K562 (cell line): ENCODE measurements around the gene CPED1. TPM values are rescaled to one million over a fixed set of nuclear protein-coding genes. Genes with fewer than 3 reads are reported as not detected.

Experiments
- ARID1B ChIP-seq: fragments of 450-650 bp; IDR thresholded peaks from 2 replicates; pipeline ENCODE4 v1.6.1; 2016; ENCODE audit warnings: antibody characterized with exemption, mild to moderate bottlenecking, inconsistent platforms
- ATF3 ChIP-seq, 2 experiments: fragments of 450-650 bp in 1 of 2; sonication (generic) in 1 of 2; formaldehyde crosslinking in 1 of 2; IDR thresholded peaks in 1 of 2; conservative IDR thresholded peaks in 1 of 2; 2 replicates each; pipeline versions ENCODE4 v1.6.1 to v1.8.1; 2016 to 2023; ENCODE audit warnings: mild to moderate bottlenecking in 2 of 2, moderate library complexity in 2 of 2, inconsistent platforms in 1 of 2, missing genetic modification reagents in 1 of 2
- CREM ChIP-seq: IDR thresholded peaks from 2 replicates; pipeline ENCODE4 v1.6.1; 2014; ENCODE audit warnings: antibody characterized with exemption, low read depth
- CTCF ChIP-seq, 3 experiments: IDR thresholded peaks in 2 of 3; conservative IDR thresholded peaks in 1 of 3; 2 replicates each; pipeline ENCODE4 v1.5.1; 2011 to 2012; ENCODE audit warnings: low read length in 3 of 3, mild to moderate bottlenecking in 3 of 3, control low read depth in 2 of 3, improper control_type of control experiment in 1 of 3, inconsistent platforms in 1 of 3, low read depth in 1 of 3, mixed read lengths in 1 of 3, moderate library complexity in 1 of 3; ENCODE audit not compliant: insufficient read depth in 2 of 3
- CTCFL ChIP-seq: IDR thresholded peaks from 2 replicates; pipeline ENCODE4 v1.6.1; 2011; ENCODE audit warnings: borderline replicate concordance, low read depth, mild to moderate bottlenecking, moderate library complexity, low read length; ENCODE audit not compliant: insufficient read depth, poor library complexity, severe bottlenecking
- E2F4 ChIP-seq: sonication (generic); formaldehyde crosslinking; IDR thresholded peaks from 2 replicates; pipeline ENCODE4 v1.8.0; 2022; ENCODE audit warnings: mild to moderate bottlenecking, low read depth, missing genetic modification reagents
- ELK1 ChIP-seq: sonication (generic); formaldehyde crosslinking; IDR thresholded peaks from 2 replicates; pipeline ENCODE4 v1.8.1; 2022; ENCODE audit warnings: missing genetic modification reagents
- EP400 ChIP-seq: fragments of 450-650 bp; IDR thresholded peaks from 2 replicates; pipeline ENCODE4 v1.6.1; 2017; ENCODE audit warnings: antibody characterized with exemption, mild to moderate bottlenecking, moderate library complexity
- KAT7 ChIP-seq: sonication (generic); formaldehyde crosslinking; IDR thresholded peaks from 2 replicates; pipeline ENCODE4 v1.8.0; 2022; ENCODE audit warnings: missing genetic modification reagents, mild to moderate bottlenecking, borderline replicate concordance
- NEUROD1 ChIP-seq: fragments of 150-350 bp; IDR thresholded peaks from 2 replicates; pipeline ENCODE4 v1.6.1; 2014; ENCODE audit warnings: borderline replicate concordance, low read length, low read depth; ENCODE audit not compliant: partially characterized antibody
- NFE2 ChIP-seq: IDR thresholded peaks from 2 replicates; pipeline ENCODE4 v1.6.1; 2014; ENCODE audit warnings: antibody characterized with exemption, low read depth
- NONO ChIP-seq, 2 experiments: fragments of 200-400 bp in 1 of 2; fragments of 450-650 bp in 1 of 2; formaldehyde crosslinking in 1 of 2; IDR thresholded peaks; 2 replicates each; pipeline ENCODE4 v1.6.1; 2017; ENCODE audit warnings: low read depth in 2 of 2, mild to moderate bottlenecking in 2 of 2, moderate library complexity in 2 of 2, low read length in 1 of 2
- NR3C1 ChIP-seq: sonication (generic); formaldehyde crosslinking; IDR thresholded peaks from 2 replicates; pipeline ENCODE4 v1.8.1; 2022; ENCODE audit warnings: missing genetic modification reagents
- PKNOX1 ChIP-seq: fragments of 450-650 bp; IDR thresholded peaks from 2 replicates; pipeline ENCODE4 v1.6.1; 2016
- TCF3 ChIP-seq: sonication (generic); formaldehyde crosslinking; IDR thresholded peaks from 2 replicates; pipeline ENCODE4 v1.4.0; 2020; ENCODE audit warnings: mild to moderate bottlenecking, missing genetic modification reagents
- TRIM28 ChIP-seq: fragments of 450-650 bp; IDR thresholded peaks from 2 replicates; pipeline ENCODE4 v1.6.1; 2017
- XRCC3 ChIP-seq: fragments of 450-650 bp; IDR thresholded peaks from 2 replicates; pipeline ENCODE4 v1.6.1; 2017; ENCODE audit warnings: mild to moderate bottlenecking, moderate library complexity
- ZFP30 ChIP-seq: fragments of 250-450 bp; sonication (Bioruptor Pico); IDR thresholded peaks from 2 replicates; pipeline ENCODE4 v1.8.0; 2022; ENCODE audit warnings: moderate library complexity, mild to moderate bottlenecking, inconsistent platforms, borderline replicate concordance
- ZNF184 ChIP-seq: sonication (generic); formaldehyde crosslinking; IDR thresholded peaks from 2 replicates; pipeline ENCODE4 v1.5.0; 2020; ENCODE audit warnings: missing genetic modification reagents
- ZNF23 ChIP-seq: fragments of 250-450 bp; sonication (Bioruptor Pico); IDR thresholded peaks from 2 replicates; pipeline ENCODE4 v1.4.0; 2020; ENCODE audit warnings: mild to moderate bottlenecking
- polyA plus RNA-seq, 8 experiments: library from polyadenylated mRNA; depleted of rRNA in 4 of 8; stranded (reverse) in 5 of 8; unstranded in 3 of 8; fragments of >200 nt; fragmentation: Nextera tagmentation in 2 of 8; fragmentation: Illumina TruSeq in 1 of 8; extraction: Ambion mirVana in 2 of 8; extraction: Trizol in 1 of 8; gene quantifications; 2 replicates each; pipeline versions ENCODE4 v1.2.1 to v1.2.3, GENCODE V29; 2011 to 2014; ENCODE audit warnings: inconsistent platforms in 1 of 8, missing spikeins in 1 of 8
- total RNA-seq, 7 experiments: library from RNA; depleted of rRNA in 6 of 7; stranded (reverse); fragments of >200 nt in 6 of 7; fragmentation: Illumina TruSeq in 2 of 7; extraction: Trizol in 2 of 7; gene quantifications; 2 replicates each; pipeline versions ENCODE4 v1.2.1 to v1.2.3, GENCODE V29; 2011 to 2021; ENCODE audit warnings: low replicate concordance in 1 of 7

The CPED1 gene
- total and polyA plus RNA-seq, 9 of the 15 experiments (the other 6 are each of a cell fraction or from before 2014, with no cell fraction given): 195 to 393 (median 290) TPM

GRCh38 chr7:121046893-121047468 is 58.5 kb downstream of the CPED1 start (continued):
- no peak for TF ChIP-seq CTCFL
- no peak for TF ChIP-seq ZNF184 (CRISPR knock-in tag)
- TF ChIP-seq CREM: no peak
- TF ChIP-seq CTCF (IDR thresholded peaks at IDR 0.05 in 2 of 3, conservative IDR thresholded peaks at IDR 0.05 in 1 of 3; ENCODE audit: insufficient read depth in 2 of 3, low read depth in 1 of 3, low read length in 3 of 3): no peak
- TF ChIP-seq ZNF23 (CRISPR knock-in tag): no peak
- TF ChIP-seq XRCC3: no peak
- TF ChIP-seq TRIM28: no peak
- no peak for TF ChIP-seq NONO (IDR thresholded peaks at IDR 0.05; ENCODE audit: low read depth in 2 of 2, low read length in 1 of 2)
- no peak for TF ChIP-seq NR3C1 (CRISPR knock-in tag)
- peak; percentile 27; the same call in 1 of the 2 replicates for TF ChIP-seq ATF3 (IDR thresholded peaks at IDR 0.05)
- TF ChIP-seq ATF3 (CRISPR knock-in tag; conservative IDR thresholded peaks at IDR 0.05): no peak
- TF ChIP-seq TCF3: peak; percentile 82
- TF ChIP-seq PKNOX1: no peak
- no peak for TF ChIP-seq KAT7 (CRISPR knock-in tag)
- TF ChIP-seq ARID1B: peak; percentile 92
- no peak for TF ChIP-seq NEUROD1
- no peak for TF ChIP-seq ZFP30 (CRISPR knock-in tag)
- no peak for TF ChIP-seq ELK1 (CRISPR knock-in tag)
- TF ChIP-seq E2F4 (CRISPR knock-in tag): no peak
- 0 out of 2 replicates have a peak, but pooled peaks have one; percentile 14 for TF ChIP-seq NFE2
- TF ChIP-seq EP400: peak; percentile 24
